Lung (tissue), 12 donors: ENCODE data around the gene COL11A1. TPM values are rescaled to one million over a fixed set of nuclear protein-coding genes. Genes with fewer than 3 reads are reported as not detected.

Experiments used
- ATAC-seq: fragments of 200-7000 bp; cut with Tn5 transposase; one replicate; pipeline ENCODE4 v1.9.1; 2020; ENCODE audit warnings: moderate number of reproducible peaks; ENCODE audit not compliant: insufficient read depth, low FRiP score
- DNase-seq, 3 donors: peaks; one replicate each; pipeline ENCODE4 v3.0.0-alpha.2; 2013 to 2017
- H3K27ac ChIP-seq, 2 donors: one replicate each; pipeline ENCODE4 v1.5.1; 2013; ENCODE audit warnings: mild to moderate bottlenecking in 2 of 2, moderate library complexity in 2 of 2, control low read depth in 1 of 2, inconsistent platforms in 1 of 2, low read depth in 1 of 2, low read length in 1 of 2
- H3K27me3 ChIP-seq, 3 donors: one replicate each; pipeline ENCODE4 v1.5.1; 2013; ENCODE audit warnings: low read length in 2 of 3; ENCODE audit not compliant: control insufficient read depth in 3 of 3, insufficient read depth in 3 of 3
- H3K36me3 ChIP-seq, 4 donors: one replicate each; pipeline ENCODE4 v1.5.1; 2013; ENCODE audit warnings: low read length in 4 of 4, mild to moderate bottlenecking in 1 of 4, moderate library complexity in 1 of 4; ENCODE audit not compliant: control insufficient read depth in 4 of 4, insufficient read depth in 4 of 4
- H3K4me1 ChIP-seq, 5 donors: one replicate each; pipeline ENCODE4 v1.5.1; 2013; ENCODE audit warnings: low read length in 5 of 5, mild to moderate bottlenecking in 2 of 5, moderate library complexity in 1 of 5; ENCODE audit not compliant: control insufficient read depth in 5 of 5, insufficient read depth in 5 of 5
- H3K4me3 ChIP-seq: one replicate; pipeline ENCODE4 v1.5.1; 2013; ENCODE audit warnings: mild to moderate bottlenecking, control low read depth, moderate library complexity
- H3K9ac ChIP-seq, 2 donors: one replicate each; pipeline ENCODE4 v1.5.1; 2013; ENCODE audit warnings: low read length in 2 of 2, control low read depth in 1 of 2; ENCODE audit not compliant: insufficient read depth in 1 of 2
- H3K9me3 ChIP-seq, 4 donors: one replicate each; pipeline ENCODE4 v1.5.1; 2013; ENCODE audit warnings: low read length in 3 of 4, mild to moderate bottlenecking in 1 of 4, moderate library complexity in 1 of 4; ENCODE audit not compliant: control insufficient read depth in 4 of 4, insufficient read depth in 3 of 4
- CTCF ChIP-seq: IDR thresholded peaks from 2 replicates; pipeline ENCODE4 v1.5.1; 2012; ENCODE audit warnings: mild to moderate bottlenecking; ENCODE audit errors: control extremely low read depth, extremely low read depth
- WGBS, 2 donors: extraction: QIAGEN DNeasy Blood & Tissue Kit; methylation state at CpG; one replicate each; pipeline ENCODE4 v1.1.7; 2013; 5-methylcytosine and 5-hydroxymethylcytosine counted together
- polyA plus RNA-seq, 2 donors: library from polyadenylated mRNA; stranded (reverse); fragments of 200-250 nt; gene quantifications; one replicate each; pipeline ENCODE4 v1.2.1, GENCODE V29; 2013
- total RNA-seq, 2 donors: library from RNA; depleted of rRNA in 1 of 2; stranded (reverse); fragments of >200 nt in 1 of 2; gene quantifications; one replicate each; pipeline ENCODE4 v1.2.1, GENCODE V29; 2014 to 2021
- donor health status: control.
- donor health status: control.
- donor health status: Bipolar disorder and iron deficiency.
- donor health status: healthy.
- donor health status: DM: yes; HTN: yes; CAD: no.

Gene COL11A1
- total and polyA plus RNA-seq, 4 donors = 0.33 to 7.5 (median 0.70) TPM

GRCh38 chr1:102886638-102887037 lies 221.7 kb downstream of the COL11A1 start:
- DNase-seq (no peak), ATAC-seq (no peak)
- Histone ChIP-seq H3K4me1 (no peaks in the 10 kb centered on the region), H3K9me3 (no peaks in the 10 kb centered on the region), H3K4me3 (no peak overlapping the region), H3K27me3 (no peaks in the 10 kb centered on the region), H3K36me3 (no peaks in the 10 kb centered on the region), H3K9ac (no peak overlapping the region), H3K27ac (no peak overlapping the region)
- 64 to 73% methylated on average over 4 of the region's 4 CpGs for WGBS, 2 donors
- no peak for TF ChIP-seq CTCF

- DNase-seq (no peak), ATAC-seq (no peak)
- no peak for TF ChIP-seq CTCF
- Histone ChIP-seq H3K4me1 (no peaks in the 10 kb centered on the region), H3K27me3 (no peaks in the 10 kb centered on the region), H3K9ac (no peak overlapping the region), H3K27ac (no peak overlapping the region), H3K36me3 (no peaks in the 10 kb centered on the region), H3K4me3 (no peak overlapping the region), H3K9me3 (no peaks in the 10 kb centered on the region)
- WGBS, 2 donors = 72 to 78% methylated on average over 4 of the region's 4 CpGs
These were observed 224.1 kb downstream of the COL11A1 start for GRCh38 chr1:102884238-102884637.

GRCh38 chr1:102879439-102879993 lies 228.8 kb downstream of the COL11A1 start:
- Histone ChIP-seq H3K4me3 (no peak overlapping the region), H3K9ac (no peak overlapping the region), H3K27ac (no peak overlapping the region), H3K27me3 (no peaks in the 10 kb centered on the region), H3K9me3 (no peaks in the 10 kb centered on the region), H3K4me1 (no peaks in the 10 kb centered on the region), H3K36me3 (no peaks in the 10 kb centered on the region)
- DNase-seq = no peak
- ATAC-seq = no peak
- 73 to 74% methylated on average over 6 of the region's 6 CpGs for WGBS, 2 donors
- no peak for TF ChIP-seq CTCF

GRCh38 chr1:102875756-102876155 lies 232.6 kb downstream of the COL11A1 start:
- TF ChIP-seq CTCF = no peak
- Histone ChIP-seq H3K27me3 (no peaks in the 10 kb centered on the region), H3K27ac (no peak overlapping the region), H3K4me1 (no peaks in the 10 kb centered on the region), H3K9ac (no peak overlapping the region), H3K36me3 (no peaks in the 10 kb centered on the region), H3K9me3 (peaks cover 0 to 3% (median 0%) of the 10 kb centered on the region in 4 donors), H3K4me3 (no peak overlapping the region)
- DNase-seq (no peak), ATAC-seq (no peak)
- 49 to 65% methylated on average over 1 of the region's 1 CpG for WGBS, 2 donors
